ENCODE data around the gene CKAP4. TPM values are rescaled to one million over a fixed set of nuclear protein-coding genes. Genes with fewer than 3 reads are reported as not detected.

The CKAP4 gene
- total and polyA plus RNA-seq, 2 of the 13 experiments (the other 11 are each of a cell fraction or from before 2014, with no cell fraction given) = 39.2 to 70.2 TPM

- TF ChIP-seq FOXA1 (IDR thresholded peaks at IDR 0.05) (no peak), FOXA1 (CRISPR knock-in tag; IDR thresholded peaks at IDR 0.05) (0 out of 2 replicates have a peak, but pooled peaks have one; percentile 7), TMF1 (CRISPR knock-in tag; IDR thresholded peaks at IDR 0.05; ENCODE audit: low read depth) (no peak)
- Histone ChIP-seq H4K20me1 (ENCODE audit: insufficient read depth, low read length) (no peaks in the 10 kb centered on the region; the same call in 1 of the 2 replicates), H2AFZ (ENCODE audit: low read length) (no peak overlapping the region), H3K9ac (ENCODE audit: insufficient read depth, low read depth, low read length) (no peak overlapping the region), H3K9me3 (ENCODE audit: low read length) (no peaks in the 10 kb centered on the region), H3K4me3 (replicated peaks in 1 of 3; ENCODE audit: insufficient read depth in 1 of 3, low read depth in 2 of 3, low read length in 3 of 3) (no peak overlapping the region; a peak in 1 of 6 replicates), H3K79me2 (ENCODE audit: insufficient read depth, low read length) (peaks cover 7% of the 10 kb centered on the region), H3K27me3 (ENCODE audit: control insufficient read depth in 1 of 2, insufficient read depth in 2 of 2, low read length in 2 of 2) (peaks cover 0 to 6% of the 10 kb centered on the region in 2 experiments; a peak in 1 of 5 replicates), H3K4me1 (ENCODE audit: insufficient read depth, low read length) (peaks cover 43% of the 10 kb centered on the region), H3K27ac (ENCODE audit: extremely low read length, insufficient read depth, low read length) (no peak overlapping the region), H3K36me3 (replicated peaks in 1 of 2; ENCODE audit: control insufficient read depth in 1 of 2, insufficient read depth in 2 of 2, low read length in 2 of 2) (peaks cover 0 to 1% of the 10 kb centered on the region in 2 experiments; a peak in 1 of 5 replicates), H3K4me2 (ENCODE audit: low read depth, low read length) (peak overlapping the region; percentile 86)
- CTCF ChIA-PET (ENCODE audit: low intra/inter-chr PET ratio, low total read pairs) = no interaction called here
- ATAC-seq (no peak), FAIRE-seq (no peak), DNase-seq (ENCODE audit: low spot score) (no peak)
- intact Hi-C loops (cut with micrococcal nuclease; ENCODE audit: unreplicated experiment) (loop anchor here (2.0 to 5.0 kb wide), 2 partner anchors 33 to 98 kb away; no protein-coding TSS in a partner anchor), in situ Hi-C loops (cut with HindIII; ENCODE audit: extremely low pct_ligation_motif_present, low pct_unique_long_range_greater_than_20kb) (no loop called here)
- 42% methylated on average over 5 of the region's 5 CpGs for WGBS (ENCODE audit: low lambda C conversion rate)
- POLR2A ChIA-PET = interaction anchor here (0.5 to 1.7 kb wide), 2 partner anchors 22 to 108 kb away, joined by 3 to 5 read pairs; partner anchors contain the start of gene POLR3B
- BruUV-seq (replicated peaks) = no TSS peak
These were observed 1.8 kb upstream of the CKAP4 start for GRCh38 chr12:106249411-106250135.

GRCh38 chr12:106248846-106249371 is 1.1 kb upstream of the CKAP4 start:
- intact Hi-C loops (cut with micrococcal nuclease; ENCODE audit: unreplicated experiment) = loop anchor here (5.0 kb wide), 1 partner anchor 98 kb away; no protein-coding TSS in a partner anchor
- TF ChIP-seq FOXC1 (CRISPR knock-in tag; IDR thresholded peaks at IDR 0.05; ENCODE audit: borderline replicate concordance) = peak; percentile 42; the same call in 1 of the 2 replicates
- TF ChIP-seq ZNF766 (CRISPR knock-in tag; IDR thresholded peaks at IDR 0.05; ENCODE audit: borderline replicate concordance) = 0 out of 2 replicates have a peak, but pooled peaks have one; percentile 25
- TF ChIP-seq TRIM22 (IDR thresholded peaks at IDR 0.05) = no peak
- 0 out of 2 replicates have a peak, but pooled peaks have one; percentile 38 for TF ChIP-seq YEATS4 (CRISPR knock-in tag; IDR thresholded peaks at IDR 0.05; ENCODE audit: borderline replicate concordance)
- TF ChIP-seq FOXA1 (IDR thresholded peaks at IDR 0.05) = no peak
- TF ChIP-seq FOXA1 (CRISPR knock-in tag; IDR thresholded peaks at IDR 0.05) = no peak
- 0 out of 2 replicates have a peak, but pooled peaks have one; percentile 12 for TF ChIP-seq BRCA1 (CRISPR knock-in tag; IDR thresholded peaks at IDR 0.05)
- no peak for TF ChIP-seq AKNA (CRISPR knock-in tag; IDR thresholded peaks at IDR 0.05; ENCODE audit: borderline replicate concordance)

More at GRCh38 chr12:106248846-106249371, 1.1 kb upstream of the CKAP4 start:
- 9% methylated on average over 11 of the region's 12 CpGs for WGBS (ENCODE audit: low lambda C conversion rate)
- Histone ChIP-seq H3K4me1 (ENCODE audit: insufficient read depth, low read length) (peaks cover 49% of the 10 kb centered on the region), H3K4me3 (replicated peaks in 1 of 3; ENCODE audit: insufficient read depth in 1 of 3, low read depth in 2 of 3, low read length in 3 of 3) (peak overlapping the region; percentile 59 to 90 (median 80)), H3K27ac (ENCODE audit: extremely low read length, insufficient read depth, low read length) (peak overlapping the region; percentile 68), H3K9me3 (ENCODE audit: low read length) (no peaks in the 10 kb centered on the region), H3K4me2 (ENCODE audit: low read depth, low read length) (peak overlapping the region; percentile 86), H3K27me3 (ENCODE audit: control insufficient read depth in 1 of 2, insufficient read depth in 2 of 2, low read length in 2 of 2) (peaks cover 0 to 4% of the 10 kb centered on the region in 2 experiments; a peak in 1 of 5 replicates), H3K36me3 (replicated peaks in 1 of 2; ENCODE audit: control insufficient read depth in 1 of 2, insufficient read depth in 2 of 2, low read length in 2 of 2) (peaks cover 1 to 3% of the 10 kb centered on the region in 2 experiments; a peak in 2 of 5 replicates), H4K20me1 (ENCODE audit: insufficient read depth, low read length) (no peaks in the 10 kb centered on the region; the same call in 1 of the 2 replicates), H3K9ac (ENCODE audit: insufficient read depth, low read depth, low read length) (peak overlapping the region; percentile 80), H3K79me2 (ENCODE audit: insufficient read depth, low read length) (peaks cover 7% of the 10 kb centered on the region), H2AFZ (ENCODE audit: low read length) (no peak overlapping the region)
- CTCF ChIA-PET (ENCODE audit: low intra/inter-chr PET ratio, low total read pairs) = no interaction called here
- FAIRE-seq (no peak), DNase-seq (ENCODE audit: low spot score) (no peak), ATAC-seq (peak; percentile 23)
- POLR2A ChIA-PET = interaction anchor here (0.9 to 2.3 kb wide), 6 partner anchors 18 to 52 kb away, joined by 3 to 13 read pairs (median 4); no protein-coding TSS in a partner anchor
- BruUV-seq (replicated peaks) = no TSS peak
- in situ Hi-C loops (cut with HindIII; ENCODE audit: extremely low pct_ligation_motif_present, low pct_unique_long_range_greater_than_20kb) = no loop called here

All from HepG2 (cell line).